Tongue (tissue), 2 donors: ENCODE data around the gene ANK3. TPM values are rescaled to one million over a fixed set of nuclear protein-coding genes. Genes with fewer than 3 reads are reported as not detected.

Source experiments
- DNase-seq: peaks from one replicate; pipeline ENCODE4 v3.0.0-alpha.2; 2015
- total RNA-seq: library from RNA; depleted of rRNA; stranded (reverse); fragments of >200 nt; gene quantifications from one replicate; pipeline ENCODE4 v1.2.3, GENCODE V29; 2014

Gene ANK3
- total RNA-seq = 148 TPM

DNA sequence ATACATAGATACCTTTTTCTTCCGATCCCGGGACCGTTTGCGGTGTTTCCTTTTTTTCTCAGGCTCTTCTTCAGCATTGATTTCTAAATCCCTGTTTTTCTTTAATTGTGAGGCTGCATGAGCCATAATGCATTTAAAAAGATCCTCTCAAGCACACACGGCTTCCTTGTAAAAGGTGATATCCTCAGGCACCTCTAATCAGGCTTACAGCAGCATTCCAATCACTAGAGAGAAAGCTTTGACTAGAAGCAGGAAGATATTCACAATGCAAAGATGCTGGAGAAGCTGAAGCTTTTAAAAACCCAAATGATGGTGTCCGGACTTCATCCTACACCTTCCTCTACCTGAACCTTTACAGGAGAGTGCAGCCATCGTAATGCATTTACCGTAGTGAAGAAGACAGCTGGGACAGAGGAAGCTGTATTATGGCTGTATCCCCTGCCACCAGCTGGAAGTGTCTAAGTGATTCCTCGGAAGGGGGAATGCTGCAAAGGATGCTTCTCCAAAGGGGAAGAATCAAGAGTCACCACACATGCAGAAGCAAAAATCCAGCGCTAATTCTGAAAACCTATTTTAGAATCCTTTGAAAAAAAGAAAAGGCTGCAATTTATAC lies at the start of gene ANK3:
Gene ANK3 (minus strand): TSS at position 463 of the 613 bp plus-strand sequence. CDS start 337 bp downstream, at position 126.
- no peak for DNase-seq

GRCh38 chr10:60434418-60435046 lies 44.9 kb upstream of the ANK3 start:
- DNase-seq = peak; percentile 82

DNA sequence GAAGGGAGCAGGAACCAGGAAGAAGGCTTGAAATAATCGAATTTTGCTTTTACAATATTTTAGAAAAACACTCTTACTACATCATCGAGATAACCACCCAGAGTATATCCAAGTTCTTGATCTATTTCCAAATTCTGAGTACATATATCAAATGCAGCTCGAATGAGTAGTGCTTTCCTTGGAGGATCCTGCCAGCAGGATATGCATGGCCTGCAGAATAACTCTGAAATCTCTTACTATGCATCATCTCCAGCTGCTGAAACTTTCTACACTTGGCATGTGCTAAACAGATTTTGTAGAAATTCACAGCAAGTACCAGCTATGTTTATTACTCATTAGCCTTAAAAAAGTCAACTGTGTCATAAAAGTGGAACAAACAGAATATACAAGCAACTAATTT lies 44.0 kb upstream of the ANK3 start:
- DNase-seq = peak; percentile 44

DNA sequence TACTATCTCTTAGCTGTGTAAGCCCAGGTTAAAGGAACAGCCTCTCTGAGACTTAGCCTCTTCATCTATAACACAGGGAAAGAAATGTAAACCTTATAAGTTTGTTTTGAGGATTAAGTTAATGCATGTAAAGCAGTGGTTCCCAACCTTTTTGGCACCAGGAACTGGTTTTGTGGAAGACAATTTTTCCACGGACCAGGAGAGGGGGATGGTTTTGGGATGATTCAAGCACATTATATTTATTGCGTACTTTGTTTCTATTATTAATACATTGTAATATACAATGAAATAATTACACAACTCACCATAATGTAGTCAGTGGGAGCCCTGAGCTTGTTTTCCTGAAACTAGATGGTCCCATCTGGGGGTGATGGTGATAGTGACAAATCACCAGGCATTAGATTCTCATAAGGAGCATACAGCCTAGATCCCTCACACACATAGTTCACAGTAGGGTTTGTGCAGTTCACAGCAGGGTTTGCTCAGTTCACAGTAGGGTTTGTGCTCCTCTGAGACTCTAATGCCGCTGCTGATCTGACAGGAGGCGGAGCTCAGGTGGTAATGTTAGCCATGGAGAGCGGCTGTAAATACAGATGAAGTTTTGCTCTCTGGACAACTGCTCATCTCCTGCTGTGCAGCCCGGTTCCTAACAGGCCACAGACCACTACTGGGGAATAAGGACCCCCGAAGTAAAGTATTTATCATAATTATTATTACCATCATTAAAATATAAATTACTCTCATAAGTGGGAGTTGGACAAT lies 41.3 kb upstream of the ANK3 start:
- no peak for DNase-seq

DNA sequence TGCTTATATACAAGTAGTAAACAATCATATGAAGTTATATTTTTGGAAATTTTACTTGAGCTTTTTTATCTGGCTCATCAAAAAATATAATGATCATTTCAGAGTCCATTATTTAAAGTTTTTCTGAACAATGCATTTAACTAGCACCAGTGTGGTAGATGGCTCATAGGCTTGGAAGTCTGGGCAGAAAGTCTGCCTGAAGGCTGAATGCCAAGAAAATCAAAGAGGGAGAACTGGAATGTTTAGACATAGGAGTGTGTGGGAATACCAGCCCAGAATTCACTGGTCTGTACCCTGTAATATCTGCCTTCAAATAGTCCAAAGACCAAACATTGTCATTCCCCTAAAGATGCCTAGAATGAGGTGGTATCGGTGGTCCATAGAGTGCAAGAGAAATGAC lies 40.3 kb upstream of the ANK3 start:
- no peak for DNase-seq

GRCh38 chr10:60429084-60429849 lies 39.6 kb upstream of the ANK3 start:
- DNase-seq = no peak

DNA sequence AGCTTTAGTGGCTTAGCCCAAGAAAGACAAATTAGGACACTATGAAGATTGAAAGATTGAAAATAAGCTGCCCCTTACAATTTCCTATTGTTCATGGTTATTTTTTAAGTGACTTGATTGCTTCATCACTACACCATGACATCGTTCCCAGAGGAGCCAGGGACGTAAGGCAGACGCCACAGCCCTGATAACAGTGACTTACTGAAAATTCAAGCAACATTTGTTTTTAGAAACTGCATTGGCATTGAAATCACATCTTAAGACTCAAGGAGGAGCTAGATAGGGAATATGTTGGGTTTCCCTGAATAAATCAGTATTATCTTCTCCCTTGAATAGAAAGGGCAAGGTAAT lies 38.7 kb upstream of the ANK3 start:
- no peak for DNase-seq

- DNase-seq = no peak
Observed at GRCh38 chr10:60427709-60428386, 38.2 kb upstream of the ANK3 start.

DNA sequence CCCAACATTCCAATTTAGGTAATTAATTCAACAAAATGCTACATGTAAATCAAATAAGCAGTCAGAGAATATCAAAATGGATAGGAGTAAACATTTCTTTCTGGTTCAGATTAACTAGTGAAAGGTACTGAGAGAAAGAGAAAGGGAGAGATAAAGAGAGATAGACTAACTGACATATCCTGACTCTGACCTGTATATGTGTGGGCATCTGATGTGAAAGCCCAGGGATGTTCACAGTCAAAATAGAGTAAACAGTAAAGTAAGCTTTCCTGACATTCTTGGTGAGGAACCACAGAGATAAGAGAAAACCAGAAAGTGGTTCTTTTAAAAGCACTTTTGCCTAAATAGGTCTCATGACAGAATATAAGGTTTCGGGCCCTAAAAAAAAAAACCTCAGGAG lies 37.5 kb upstream of the ANK3 start:
- DNase-seq = no peak

DNA sequence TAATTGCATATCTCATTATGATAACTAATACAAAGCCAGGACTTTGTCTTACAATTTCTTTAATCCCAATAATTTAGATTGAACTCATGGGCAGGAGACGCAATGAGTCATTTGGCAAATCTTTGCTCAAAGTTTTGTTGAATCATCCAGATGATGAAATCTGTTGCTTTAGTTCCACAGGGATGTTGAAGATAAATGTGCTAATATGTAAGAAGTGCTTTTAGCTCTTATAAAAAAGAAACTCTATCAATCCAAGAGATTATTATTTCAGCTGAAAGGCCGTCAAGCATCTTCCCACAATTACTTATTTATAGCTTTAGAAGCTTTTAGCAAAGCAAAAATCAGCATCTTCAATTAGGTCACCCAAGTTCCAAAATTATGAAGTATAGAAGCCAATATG lies 36.8 kb upstream of the ANK3 start:
- no peak for DNase-seq

GRCh38 chr10:60425392-60426110 lies 35.9 kb upstream of the ANK3 start:
- no peak for DNase-seq

DNA sequence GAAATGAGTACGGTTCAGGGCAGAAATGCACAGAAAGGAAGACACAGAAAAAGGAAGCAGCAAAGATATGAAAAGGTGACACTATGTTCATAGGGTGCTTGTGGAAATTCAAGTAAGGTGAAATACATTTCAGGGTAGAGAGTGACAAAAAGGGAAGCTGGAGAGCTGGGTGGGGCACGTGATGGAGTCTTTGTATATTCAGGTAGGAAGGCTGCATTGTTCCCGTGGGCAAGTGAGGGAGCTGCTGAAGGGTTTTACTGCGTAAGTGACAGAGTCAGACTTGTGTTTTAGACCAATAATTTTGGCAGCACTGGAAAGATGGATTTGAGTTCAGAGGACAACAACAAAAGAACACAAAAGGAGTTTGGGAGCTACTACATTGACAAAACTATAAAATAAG lies 35.3 kb upstream of the ANK3 start:
- no peak for DNase-seq

GRCh38 chr10:60423920-60424319 lies 34.2 kb upstream of the ANK3 start:
- no peak for DNase-seq

GRCh38 chr10:60422809-60423208 lies 33.1 kb upstream of the ANK3 start:
- no peak for DNase-seq

DNA sequence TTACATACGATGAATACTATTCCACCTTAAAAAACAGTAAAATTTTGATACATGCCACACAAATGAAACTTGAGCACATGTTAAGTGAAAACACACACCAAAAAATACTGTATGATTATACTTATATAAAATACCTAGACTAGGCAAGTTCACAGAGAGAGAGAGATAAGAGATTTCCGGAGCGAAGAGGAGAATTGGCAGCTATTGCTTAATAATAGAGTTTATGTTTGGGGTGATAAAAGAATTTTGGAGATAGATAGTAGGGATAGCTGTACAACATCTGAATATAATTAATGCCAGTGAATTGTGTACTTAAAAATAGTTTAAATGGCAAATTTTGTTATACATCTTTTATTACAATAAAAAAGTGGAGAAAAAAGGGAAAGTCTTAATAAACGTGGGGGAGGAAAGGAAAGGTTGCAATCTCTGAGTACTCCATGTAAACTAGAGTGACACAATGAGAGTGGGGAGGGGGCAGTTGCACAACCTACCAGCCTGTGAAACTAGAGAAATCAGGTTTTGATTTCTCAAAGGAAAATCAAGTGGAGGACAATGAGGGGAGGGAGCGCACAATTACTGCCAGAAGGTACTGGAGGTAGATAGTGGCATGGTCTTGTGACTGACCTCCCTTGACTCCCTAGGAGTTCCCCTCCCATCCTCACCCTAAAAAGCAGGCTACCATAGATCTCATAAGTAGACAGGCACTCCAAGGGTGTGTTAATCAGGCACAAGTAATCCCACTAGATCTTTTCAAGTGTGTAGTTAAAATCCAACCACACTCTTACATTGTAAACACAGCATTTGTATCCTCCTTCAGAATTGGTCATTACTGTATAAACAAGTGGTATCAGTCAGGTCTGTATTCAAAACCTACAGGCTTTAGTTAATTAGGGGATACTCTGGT lies 31.6 kb upstream of the ANK3 start:
- no peak for DNase-seq

DNA sequence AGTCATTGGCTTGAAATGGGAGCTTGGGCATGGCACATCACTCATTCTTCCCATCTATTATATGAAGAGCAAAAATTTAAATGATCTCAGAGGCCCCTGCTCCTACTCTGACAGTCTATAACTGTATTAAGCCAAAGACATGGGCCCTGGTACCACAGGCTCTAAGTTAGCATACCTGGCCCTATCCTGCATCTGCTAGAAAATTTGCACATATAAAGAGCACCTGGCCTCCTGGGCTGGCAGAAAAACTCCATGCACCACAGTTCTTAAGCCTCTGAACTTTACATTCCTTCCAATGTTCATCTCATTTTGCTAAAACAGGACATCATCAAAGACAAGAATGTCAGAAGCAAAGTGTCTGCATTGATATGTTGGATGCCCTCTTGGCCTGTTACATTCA lies 29.6 kb upstream of the ANK3 start:
- DNase-seq = no peak

GRCh38 chr10:60417901-60418300 lies 28.2 kb upstream of the ANK3 start:
- DNase-seq = no peak

DNA sequence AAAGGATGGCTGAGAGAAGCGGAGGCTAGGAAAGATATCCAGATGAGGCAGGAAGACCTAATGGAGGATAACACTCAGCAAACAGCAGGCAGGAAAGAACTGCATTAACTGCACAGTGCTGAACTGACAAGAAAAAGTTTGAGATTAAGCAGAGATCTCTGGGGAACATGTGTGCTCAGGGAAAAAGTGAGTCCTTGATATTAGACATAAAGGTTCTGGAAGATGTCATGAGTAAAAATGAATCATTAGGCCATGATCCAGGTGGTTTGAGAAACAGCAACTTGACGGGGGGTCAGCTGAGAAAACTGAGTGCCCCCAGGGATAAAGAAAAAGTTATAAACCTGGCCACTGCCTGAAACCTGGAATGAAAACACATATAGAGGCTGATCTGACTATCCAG lies 27.3 kb upstream of the ANK3 start:
- peak; percentile 83 for DNase-seq

DNA sequence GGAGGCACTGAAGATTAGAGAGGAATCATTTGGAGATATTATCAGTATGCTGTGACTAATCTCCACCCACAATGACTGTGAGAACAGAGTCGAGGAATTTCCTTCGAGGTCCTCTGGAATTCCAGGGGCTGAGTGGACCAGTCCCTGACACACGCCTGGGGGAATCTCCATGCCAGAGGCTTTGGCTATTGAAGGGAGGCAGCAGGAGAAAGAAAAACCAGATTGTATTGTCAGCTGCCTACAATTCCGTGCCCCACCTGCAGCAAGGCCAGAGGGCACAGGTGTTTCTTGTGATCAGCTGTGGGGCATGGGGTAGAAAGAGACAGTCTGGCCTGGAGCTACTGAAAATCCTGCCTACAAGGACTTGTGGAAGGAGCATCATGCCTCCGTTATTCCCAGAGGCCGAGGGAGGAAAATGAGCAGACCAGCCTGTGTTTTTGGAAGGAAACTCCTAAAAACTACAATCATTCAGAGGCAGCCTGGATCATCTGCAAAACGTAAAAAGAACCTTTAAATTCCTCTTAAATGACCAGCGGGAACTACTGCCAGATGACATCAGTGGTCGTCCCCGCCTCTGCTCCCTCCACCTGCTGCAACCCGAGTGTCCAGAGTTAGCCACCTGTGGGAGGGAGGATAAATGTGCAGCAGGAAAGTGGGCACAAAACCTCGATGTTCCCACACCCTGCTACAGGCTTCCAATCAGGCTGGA lies 25.4 kb upstream of the ANK3 start:
- peak; percentile 34 for DNase-seq

GRCh38 chr10:60414111-60414510 lies 24.4 kb upstream of the ANK3 start:
- no peak for DNase-seq
